Kidney epithelial cell (primary cell): ENCODE measurements around the gene WDFY1. TPM values are rescaled to one million over a fixed set of nuclear protein-coding genes. Genes with fewer than 3 reads are reported as not detected.

Experiments used
- DNase-seq: peaks from one replicate; pipeline ENCODE4 v3.0.0-alpha.2; 2010; ENCODE audit warnings: low read depth
- H3K27me3 ChIP-seq: 2 replicates; pipeline ENCODE4 v1.6.0; 2011; ENCODE audit warnings: low read length; ENCODE audit not compliant: control insufficient read depth, insufficient read depth
- H3K36me3 ChIP-seq: 2 replicates; pipeline ENCODE4 v1.5.1; 2011; ENCODE audit warnings: low read length; ENCODE audit not compliant: control insufficient read depth, insufficient read depth
- H3K4me3 ChIP-seq: 2 replicates; pipeline ENCODE4 v1.5.1; 2011; ENCODE audit warnings: low read depth, mild to moderate bottlenecking, control low read depth, low read length
- total RNA-seq: library from RNA; depleted of rRNA; stranded (reverse); fragments of >200 nt; gene quantifications from 2 replicates; pipeline ENCODE4 v1.2.3, GENCODE V29; 2015
- TF ChIP-seq, protein P1 (sequence below): IDR thresholded peaks from 2 replicates; pipeline ENCODE4 v1.5.1; 2011; ENCODE audit warnings: mild to moderate bottlenecking, moderate library complexity, low read length, control low read depth, inconsistent platforms; ENCODE audit not compliant: insufficient read depth, poor library complexity, severe bottlenecking

WDFY1 gene
- total RNA-seq, 1 donor from 2014 or later: 47.3 TPM

DNA sequence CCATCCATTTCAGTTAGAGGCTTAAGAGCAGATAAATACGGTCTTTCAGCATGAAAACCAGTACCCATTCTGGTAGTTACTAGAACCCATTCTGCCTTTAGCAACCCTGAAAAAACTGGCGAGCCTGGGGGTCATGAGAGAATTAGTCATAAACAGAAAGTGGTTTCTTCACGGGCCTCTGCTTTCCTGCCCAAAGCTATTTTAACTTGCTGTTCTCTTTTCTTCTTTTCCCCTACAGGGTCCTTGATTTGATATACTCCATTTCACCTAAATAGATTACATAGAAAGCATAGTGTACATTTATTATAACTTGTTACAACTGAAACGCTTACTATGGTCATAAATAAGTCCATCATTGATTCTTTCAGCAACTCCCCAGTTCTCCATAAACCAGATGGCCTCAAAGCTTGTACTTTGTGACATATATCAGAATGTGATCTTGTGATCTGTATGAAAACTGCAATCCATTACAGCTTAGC lies 48.3 kb downstream of the WDFY1 start:
- DNase-seq: peak; percentile 23

DNA sequence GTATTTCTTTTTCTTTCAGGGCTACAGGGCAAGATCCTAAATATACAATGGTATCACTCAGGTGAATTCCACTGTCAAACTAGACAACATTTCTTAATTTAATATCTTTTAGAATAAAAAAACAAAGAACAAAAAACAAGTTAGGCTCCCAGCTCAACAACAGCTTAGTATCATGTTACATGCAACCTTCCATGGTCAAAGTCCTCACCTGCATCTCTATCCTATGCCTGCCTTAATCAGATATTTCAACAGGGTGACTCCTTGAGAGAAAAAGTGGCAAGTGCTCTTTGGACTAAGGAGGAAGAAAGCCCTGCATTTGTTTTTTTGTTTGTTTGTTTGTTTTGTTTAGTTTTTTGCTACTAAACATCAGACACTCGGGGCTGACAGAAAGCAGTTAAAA lies 50.2 kb downstream of the WDFY1 start:
- DNase-seq: no peak
- Histone ChIP-seq H3K36me3 (no peaks in the 10 kb centered on the region), H3K27me3 (no peaks in the 10 kb centered on the region), H3K4me3 (no peak overlapping the region)
- TF ChIP-seq, protein P1, sequence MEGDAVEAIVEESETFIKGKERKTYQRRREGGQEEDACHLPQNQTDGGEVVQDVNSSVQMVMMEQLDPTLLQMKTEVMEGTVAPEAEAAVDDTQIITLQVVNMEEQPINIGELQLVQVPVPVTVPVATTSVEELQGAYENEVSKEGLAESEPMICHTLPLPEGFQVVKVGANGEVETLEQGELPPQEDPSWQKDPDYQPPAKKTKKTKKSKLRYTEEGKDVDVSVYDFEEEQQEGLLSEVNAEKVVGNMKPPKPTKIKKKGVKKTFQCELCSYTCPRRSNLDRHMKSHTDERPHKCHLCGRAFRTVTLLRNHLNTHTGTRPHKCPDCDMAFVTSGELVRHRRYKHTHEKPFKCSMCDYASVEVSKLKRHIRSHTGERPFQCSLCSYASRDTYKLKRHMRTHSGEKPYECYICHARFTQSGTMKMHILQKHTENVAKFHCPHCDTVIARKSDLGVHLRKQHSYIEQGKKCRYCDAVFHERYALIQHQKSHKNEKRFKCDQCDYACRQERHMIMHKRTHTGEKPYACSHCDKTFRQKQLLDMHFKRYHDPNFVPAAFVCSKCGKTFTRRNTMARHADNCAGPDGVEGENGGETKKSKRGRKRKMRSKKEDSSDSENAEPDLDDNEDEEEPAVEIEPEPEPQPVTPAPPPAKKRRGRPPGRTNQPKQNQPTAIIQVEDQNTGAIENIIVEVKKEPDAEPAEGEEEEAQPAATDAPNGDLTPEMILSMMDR: no peak

More for the DNA sequence above, 48.3 kb downstream of the WDFY1 start:
- TF ChIP-seq, protein P1: no peak
- no peaks in the 10 kb centered on the region for H3K27me3 ChIP-seq
- no peaks in the 10 kb centered on the region for H3K36me3 ChIP-seq
- H3K4me3 ChIP-seq: no peak overlapping the region

DNA sequence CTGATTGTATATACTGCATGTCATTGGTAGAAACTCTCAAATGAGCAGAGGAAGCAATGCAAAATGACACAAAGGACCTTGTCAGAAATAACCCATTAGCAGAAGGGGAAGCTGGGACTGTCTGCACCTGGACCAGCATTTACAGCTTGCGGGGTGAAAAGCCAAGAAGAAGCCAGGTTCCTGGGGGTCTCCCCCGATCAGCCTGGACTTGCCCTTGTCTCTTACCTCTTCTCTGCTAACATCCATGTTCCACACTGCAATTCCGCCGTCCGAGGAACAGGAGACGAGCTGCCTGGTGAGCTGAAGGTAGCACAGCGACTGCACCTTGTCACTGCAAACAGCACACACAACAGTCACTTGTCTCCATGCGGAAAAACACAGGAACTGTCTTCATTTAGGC lies 51.1 kb downstream of the WDFY1 start:
- Histone ChIP-seq H3K4me3 (no peak overlapping the region), H3K27me3 (no peaks in the 10 kb centered on the region), H3K36me3 (peaks cover 2% of the 10 kb centered on the region)
- no peak for DNase-seq
- TF ChIP-seq, protein P1: no peak

DNA sequence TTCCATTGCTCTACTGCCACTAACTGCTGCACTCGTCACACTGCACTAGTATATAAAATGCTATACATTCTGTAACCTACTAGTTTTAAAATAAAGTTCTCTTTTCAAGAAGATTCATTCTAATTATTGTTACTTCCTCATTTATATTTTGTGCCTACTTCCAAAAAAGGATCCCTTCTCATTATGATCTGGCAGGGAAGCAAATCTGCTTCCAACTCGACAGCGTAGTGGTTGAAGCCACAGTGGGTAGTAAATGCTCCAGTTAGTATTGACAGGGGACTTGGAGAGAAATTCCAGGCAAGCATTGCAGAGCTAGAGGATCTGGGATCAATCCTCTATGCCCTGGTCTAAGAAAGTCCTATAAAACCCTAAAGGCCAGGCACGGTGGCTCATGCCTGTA lies 54.4 kb downstream of the WDFY1 start:
- Histone ChIP-seq H3K36me3 (peaks cover 3% of the 10 kb centered on the region), H3K27me3 (no peaks in the 10 kb centered on the region), H3K4me3 (no peak overlapping the region)
- TF ChIP-seq, protein P1: no peak
- DNase-seq: no peak

DNA sequence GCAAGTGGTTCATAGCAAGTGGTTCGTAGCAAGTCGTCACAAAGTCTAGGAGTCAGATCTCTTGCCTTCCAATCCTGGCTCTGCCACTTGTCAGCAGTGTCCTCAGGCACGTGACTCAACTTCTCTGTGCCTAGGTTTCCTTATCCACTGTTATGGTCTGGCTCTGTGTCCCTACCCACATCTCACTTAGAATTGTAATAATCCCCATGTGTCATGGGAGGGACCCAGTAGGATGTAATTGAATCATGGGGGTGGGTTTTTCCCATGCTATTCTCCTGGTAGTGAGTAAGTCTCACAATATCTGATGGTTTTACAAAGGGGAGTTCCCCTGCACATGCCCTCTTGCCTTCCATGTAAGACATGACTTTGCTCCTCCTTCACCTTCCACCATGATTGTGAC lies 55.9 kb downstream of the WDFY1 start:
- Histone ChIP-seq H3K36me3 (peaks cover 3% of the 10 kb centered on the region), H3K27me3 (no peaks in the 10 kb centered on the region), H3K4me3 (no peak overlapping the region)
- TF ChIP-seq, protein P1: no peak
- DNase-seq: no peak

DNA sequence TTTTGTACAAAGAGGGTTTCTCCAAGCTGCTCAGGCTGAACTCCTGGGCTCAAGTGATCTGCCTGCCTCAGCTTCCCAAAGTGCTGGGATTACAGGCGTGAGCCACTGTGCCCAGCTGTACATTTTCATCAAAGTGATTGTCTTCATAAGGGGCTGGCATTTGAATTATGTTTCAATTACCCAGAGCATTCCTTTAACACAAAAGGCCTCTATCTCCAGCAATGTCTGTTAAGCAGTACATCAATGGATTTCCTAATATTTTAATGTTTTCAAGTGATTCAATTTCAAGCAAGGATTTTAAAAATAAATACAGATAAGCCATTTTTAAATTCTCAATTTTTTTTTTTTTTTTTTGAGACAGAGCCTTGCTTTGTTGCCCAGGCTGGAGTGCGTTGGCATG lies 56.9 kb downstream of the WDFY1 start:
- TF ChIP-seq, protein P1: no peak
- Histone ChIP-seq H3K4me3 (no peak overlapping the region), H3K36me3 (peaks cover 3% of the 10 kb centered on the region), H3K27me3 (no peaks in the 10 kb centered on the region)
- no peak for DNase-seq
